ENCODE data around the gene NGLY1.

DNA sequence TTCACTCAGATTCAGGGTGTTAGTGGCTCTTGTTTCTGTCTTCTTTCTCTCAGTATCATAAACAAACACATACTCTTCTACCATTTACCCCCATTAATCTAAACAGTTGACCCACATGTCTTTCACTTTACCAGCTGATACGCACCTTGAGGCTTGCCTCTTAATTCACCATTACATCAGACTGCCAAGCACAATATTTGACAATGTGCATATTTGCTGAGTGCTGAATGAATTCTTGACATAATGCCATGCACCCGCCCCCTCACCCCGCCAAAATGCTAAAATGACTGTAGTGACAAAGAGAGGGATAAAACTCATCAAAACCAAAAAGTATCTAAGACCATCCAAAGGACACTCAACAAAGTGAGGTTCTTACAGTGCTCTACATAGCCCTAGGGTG is 57.4 kb downstream of the NGLY1 start:
- no peak for TF ChIP-seq ZC3H11A (IDR thresholded peaks at IDR 0.05; ENCODE audit: low read depth, low read length)
- TF ChIP-seq, protein P1, sequence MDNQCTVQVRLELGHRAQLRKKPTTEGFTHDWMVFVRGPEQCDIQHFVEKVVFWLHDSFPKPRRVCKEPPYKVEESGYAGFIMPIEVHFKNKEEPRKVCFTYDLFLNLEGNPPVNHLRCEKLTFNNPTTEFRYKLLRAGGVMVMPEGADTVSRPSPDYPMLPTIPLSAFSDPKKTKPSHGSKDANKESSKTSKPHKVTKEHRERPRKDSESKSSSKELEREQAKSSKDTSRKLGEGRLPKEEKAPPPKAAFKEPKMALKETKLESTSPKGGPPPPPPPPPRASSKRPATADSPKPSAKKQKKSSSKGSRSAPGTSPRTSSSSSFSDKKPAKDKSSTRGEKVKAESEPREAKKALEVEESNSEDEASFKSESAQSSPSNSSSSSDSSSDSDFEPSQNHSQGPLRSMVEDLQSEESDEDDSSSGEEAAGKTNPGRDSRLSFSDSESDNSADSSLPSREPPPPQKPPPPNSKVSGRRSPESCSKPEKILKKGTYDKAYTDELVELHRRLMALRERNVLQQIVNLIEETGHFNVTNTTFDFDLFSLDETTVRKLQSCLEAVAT (IDR thresholded peaks at IDR 0.05): no peak
- TF ChIP-seq, protein P2, sequence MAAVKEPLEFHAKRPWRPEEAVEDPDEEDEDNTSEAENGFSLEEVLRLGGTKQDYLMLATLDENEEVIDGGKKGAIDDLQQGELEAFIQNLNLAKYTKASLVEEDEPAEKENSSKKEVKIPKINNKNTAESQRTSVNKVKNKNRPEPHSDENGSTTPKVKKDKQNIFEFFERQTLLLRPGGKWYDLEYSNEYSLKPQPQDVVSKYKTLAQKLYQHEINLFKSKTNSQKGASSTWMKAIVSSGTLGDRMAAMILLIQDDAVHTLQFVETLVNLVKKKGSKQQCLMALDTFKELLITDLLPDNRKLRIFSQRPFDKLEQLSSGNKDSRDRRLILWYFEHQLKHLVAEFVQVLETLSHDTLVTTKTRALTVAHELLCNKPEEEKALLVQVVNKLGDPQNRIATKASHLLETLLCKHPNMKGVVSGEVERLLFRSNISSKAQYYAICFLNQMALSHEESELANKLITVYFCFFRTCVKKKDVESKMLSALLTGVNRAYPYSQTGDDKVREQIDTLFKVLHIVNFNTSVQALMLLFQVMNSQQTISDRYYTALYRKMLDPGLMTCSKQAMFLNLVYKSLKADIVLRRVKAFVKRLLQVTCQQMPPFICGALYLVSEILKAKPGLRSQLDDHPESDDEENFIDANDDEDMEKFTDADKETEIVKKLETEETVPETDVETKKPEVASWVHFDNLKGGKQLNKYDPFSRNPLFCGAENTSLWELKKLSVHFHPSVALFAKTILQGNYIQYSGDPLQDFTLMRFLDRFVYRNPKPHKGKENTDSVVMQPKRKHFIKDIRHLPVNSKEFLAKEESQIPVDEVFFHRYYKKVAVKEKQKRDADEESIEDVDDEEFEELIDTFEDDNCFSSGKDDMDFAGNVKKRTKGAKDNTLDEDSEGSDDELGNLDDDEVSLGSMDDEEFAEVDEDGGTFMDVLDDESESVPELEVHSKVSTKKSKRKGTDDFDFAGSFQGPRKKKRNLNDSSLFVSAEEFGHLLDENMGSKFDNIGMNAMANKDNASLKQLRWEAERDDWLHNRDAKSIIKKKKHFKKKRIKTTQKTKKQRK (IDR thresholded peaks at IDR 0.05; ENCODE audit: borderline replicate concordance, low read depth, low read length): no peak
- TF ChIP-seq E2F5 (CRISPR knock-in tag; IDR thresholded peaks at IDR 0.05): no peak
- TF ChIP-seq PRMT5 (CRISPR knock-in tag; IDR thresholded peaks at IDR 0.05): no peak
- no peak for TF ChIP-seq POLR2AphosphoS5 (IDR thresholded peaks at IDR 0.05; ENCODE audit: control insufficient read depth, insufficient read depth, low read depth, low read length)
- no peak for TF ChIP-seq CTCF (IDR thresholded peaks at IDR 0.05 in 2 of 3, conservative IDR thresholded peaks at IDR 0.05 in 1 of 3; ENCODE audit: insufficient read depth in 2 of 3, low read depth in 1 of 3, low read length in 3 of 3)
